SK-N-MC (cell line): Measurements from ENCODE around the gene CHST14.

ENCODE experiments used
- DNase-seq: peaks from one replicate; pipeline ENCODE4 v3.0.0-alpha.2; 2011; ENCODE audit warnings: low read depth, low spot score
- H3K27ac ChIP-seq: fragments of 200-600 bp; sonication (generic); 2 replicates; pipeline ENCODE4 v1.5.1; 2016; ENCODE audit warnings: mixed run types
- H3K36me3 ChIP-seq: fragments of 200-600 bp; sonication (generic); 2 replicates; pipeline ENCODE4 v1.6.1; 2017; ENCODE audit warnings: antibody characterized with exemption, low read length, mixed read lengths; ENCODE audit not compliant: insufficient read depth
- H3K4me3 ChIP-seq: fragments of 200-600 bp; sonication (generic); 2 replicates; pipeline ENCODE4 v1.5.1; 2016
- H3K9ac ChIP-seq: fragments of 200-600 bp; sonication (generic); 2 replicates; pipeline ENCODE4 v1.8.0; 2017; ENCODE audit warnings: mixed run types, mixed read lengths; ENCODE audit not compliant: insufficient read length
- H3K9me3 ChIP-seq: fragments of 200-600 bp; sonication (generic); 2 replicates; pipeline ENCODE4 v1.6.1; 2017; ENCODE audit warnings: low read depth, mild to moderate bottlenecking, antibody characterized with exemption, low read length, moderate library complexity, mixed read lengths
- EZH2 ChIP-seq: fragments of 200-600 bp; sonication (generic); IDR thresholded peaks from one replicate; pipeline ENCODE4 v1.6.1; 2017; ENCODE audit warnings: antibody characterized with exemption
- FOXP2 ChIP-seq: optimal IDR thresholded peaks from 2 replicates; pipeline ENCODE3; 2011; ENCODE audit warnings: mild to moderate bottlenecking, moderate library complexity; ENCODE audit not compliant: insufficient read depth; ENCODE audit errors: extremely low read length, control extremely low read depth
- POLR2AphosphoS5 ChIP-seq: IDR thresholded peaks from 2 replicates; pipeline ENCODE4 v1.6.1; 2012; ENCODE audit warnings: mild to moderate bottlenecking, low read depth, low read length, borderline replicate concordance

Gene CHST14

DNA sequence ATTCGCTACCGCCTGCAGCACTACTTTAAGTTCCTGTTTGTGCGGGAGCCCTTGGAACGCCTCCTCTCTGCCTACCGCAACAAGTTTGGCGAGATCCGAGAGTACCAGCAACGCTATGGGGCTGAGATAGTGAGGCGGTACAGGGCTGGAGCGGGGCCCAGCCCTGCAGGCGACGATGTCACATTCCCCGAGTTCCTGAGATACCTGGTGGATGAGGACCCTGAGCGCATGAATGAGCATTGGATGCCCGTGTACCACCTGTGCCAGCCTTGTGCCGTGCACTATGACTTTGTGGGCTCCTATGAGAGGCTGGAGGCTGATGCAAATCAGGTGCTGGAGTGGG lies 995 bp downstream of the CHST14 start:
- H3K9me3 ChIP-seq, result no peaks in the 10 kb centered on the region
- no peak for DNase-seq
- H3K27ac ChIP-seq, result no peak overlapping the region
- no peak for TF ChIP-seq POLR2AphosphoS5
- TF ChIP-seq FOXP2, result no peak
- no peaks in the 10 kb centered on the region; the same call in 1 of the 2 replicates for H3K36me3 ChIP-seq
- peak overlapping the region; percentile 70 for H3K4me3 ChIP-seq
- peak overlapping the region; percentile 69 for H3K9ac ChIP-seq

DNA sequence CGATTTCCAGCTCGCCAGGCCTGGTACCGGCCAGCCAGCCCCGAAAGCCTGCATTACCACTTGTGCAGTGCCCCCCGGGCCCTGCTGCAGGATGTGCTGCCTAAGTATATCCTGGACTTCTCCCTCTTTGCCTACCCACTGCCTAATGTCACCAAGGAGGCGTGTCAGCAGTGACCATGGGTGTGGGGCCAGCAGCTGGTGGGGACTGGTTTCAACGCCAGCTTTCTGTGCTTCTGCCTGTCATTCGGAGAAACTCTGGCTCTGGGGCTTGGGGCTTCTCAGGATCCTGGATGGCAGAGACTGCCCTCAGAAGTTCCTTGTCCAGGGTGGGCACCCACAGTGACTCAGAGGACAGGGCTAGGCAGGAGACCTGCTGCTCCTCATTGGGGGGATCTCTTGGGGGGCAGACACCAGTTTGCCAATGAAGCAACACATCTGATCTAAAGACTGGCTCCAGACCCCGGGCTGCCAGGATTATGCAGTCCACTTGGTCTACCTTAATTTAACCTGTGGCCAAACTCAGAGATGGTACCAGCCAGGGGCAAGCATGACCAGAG lies 1.5 kb downstream of the CHST14 start:
- Histone ChIP-seq H3K27ac (no peak overlapping the region), H3K36me3 (no peaks in the 10 kb centered on the region; the same call in 1 of the 2 replicates), H3K4me3 (no peak overlapping the region), H3K9ac (no peak overlapping the region), H3K9me3 (no peaks in the 10 kb centered on the region)
- TF ChIP-seq EZH2, result no peak
- no peak for TF ChIP-seq POLR2AphosphoS5
- no peak for TF ChIP-seq FOXP2
- DNase-seq, result no peak

DNA sequence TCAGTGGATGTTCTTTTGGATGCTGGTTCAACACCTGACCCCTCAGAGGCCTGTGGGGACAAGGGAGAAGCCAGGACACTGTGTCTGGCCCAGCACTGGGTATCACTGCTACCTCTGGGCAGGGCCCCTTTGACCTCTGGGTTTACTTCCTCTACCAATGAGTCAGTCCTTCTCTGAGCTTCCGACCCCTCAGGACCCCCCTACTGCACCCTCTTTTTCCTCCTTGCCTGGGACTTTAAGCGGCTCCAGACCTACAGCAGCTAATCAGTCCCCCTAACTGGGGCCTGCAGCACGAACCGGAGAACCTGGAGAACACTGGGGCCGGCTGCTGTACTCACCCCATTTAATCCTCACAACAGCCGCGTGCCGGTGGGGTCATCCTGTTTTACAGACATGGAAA lies 3.8 kb downstream of the CHST14 start:
- H3K27ac ChIP-seq, result no peak overlapping the region
- no peak for DNase-seq
- no peaks in the 10 kb centered on the region for H3K36me3 ChIP-seq
- H3K9ac ChIP-seq, result no peak overlapping the region
- TF ChIP-seq EZH2, result no peak
- no peak for TF ChIP-seq FOXP2
- TF ChIP-seq POLR2AphosphoS5, result no peak
- no peak overlapping the region for H3K4me3 ChIP-seq
- H3K9me3 ChIP-seq, result no peaks in the 10 kb centered on the region

DNA sequence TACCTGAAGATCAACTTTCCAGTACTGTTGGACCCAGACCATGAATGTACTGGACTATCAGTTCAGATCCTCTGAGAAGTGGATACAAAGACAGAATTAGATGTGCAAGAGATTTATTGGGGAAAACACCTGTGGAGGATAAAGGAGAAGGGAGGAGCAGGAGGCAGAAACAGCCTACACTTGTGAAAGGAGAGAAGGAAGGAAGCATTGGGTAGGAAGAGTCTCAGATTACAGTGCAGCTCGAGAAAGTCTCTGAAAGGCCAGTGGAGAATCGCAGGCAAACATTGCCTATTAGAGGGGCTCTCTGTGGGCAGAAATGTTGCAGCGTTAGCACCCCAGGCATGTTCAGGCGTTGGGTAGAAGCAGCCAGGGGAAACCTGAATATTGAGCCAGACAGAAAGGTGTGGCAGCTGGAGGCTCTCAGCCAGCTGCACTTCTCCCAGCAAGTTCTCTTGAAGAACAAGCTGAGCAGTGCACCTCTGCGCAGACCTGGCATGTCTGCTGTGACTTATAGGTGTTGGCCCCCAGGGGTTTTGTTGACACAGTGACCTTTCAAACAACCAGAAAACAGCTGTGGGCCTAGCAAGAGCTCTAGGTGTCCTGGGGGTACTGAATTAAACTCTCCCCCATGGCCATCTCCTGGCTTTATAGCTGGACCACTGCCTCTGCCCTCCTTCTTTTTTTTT lies 7.0 kb downstream of the CHST14 start:
- no peak for DNase-seq
- no peak overlapping the region for H3K27ac ChIP-seq
- TF ChIP-seq EZH2, result no peak
- TF ChIP-seq FOXP2, result no peak
- TF ChIP-seq POLR2AphosphoS5, result no peak
- H3K36me3 ChIP-seq, result no peaks in the 10 kb centered on the region
- no peak overlapping the region for H3K9ac ChIP-seq
- H3K9me3 ChIP-seq, result no peaks in the 10 kb centered on the region
- H3K4me3 ChIP-seq, result no peak overlapping the region

DNA sequence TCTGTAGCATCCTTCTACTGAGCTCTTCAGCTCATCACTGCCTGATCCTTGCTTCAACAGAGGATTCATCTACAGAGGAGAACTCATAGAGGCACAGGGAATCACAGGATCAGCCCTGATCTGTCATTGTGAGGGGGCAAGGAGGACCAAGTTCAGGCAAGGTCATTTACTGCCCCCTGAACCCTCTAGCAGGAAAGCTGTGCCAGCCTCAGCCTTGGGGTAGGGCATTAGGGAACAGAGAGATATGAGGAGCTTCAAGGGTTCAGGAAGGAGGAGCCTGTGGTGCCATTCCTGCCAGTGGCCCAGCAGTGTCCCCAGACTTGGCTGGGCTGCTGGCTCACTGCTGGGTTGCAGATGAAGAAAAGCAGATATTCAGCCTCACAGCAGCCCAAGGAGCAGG lies 8.2 kb downstream of the CHST14 start:
- no peak for TF ChIP-seq EZH2
- no peak for TF ChIP-seq POLR2AphosphoS5
- no peak for TF ChIP-seq FOXP2
- Histone ChIP-seq H3K27ac (no peak overlapping the region), H3K4me3 (no peak overlapping the region), H3K36me3 (no peaks in the 10 kb centered on the region), H3K9me3 (no peaks in the 10 kb centered on the region), H3K9ac (no peak overlapping the region)
- no peak for DNase-seq

DNA sequence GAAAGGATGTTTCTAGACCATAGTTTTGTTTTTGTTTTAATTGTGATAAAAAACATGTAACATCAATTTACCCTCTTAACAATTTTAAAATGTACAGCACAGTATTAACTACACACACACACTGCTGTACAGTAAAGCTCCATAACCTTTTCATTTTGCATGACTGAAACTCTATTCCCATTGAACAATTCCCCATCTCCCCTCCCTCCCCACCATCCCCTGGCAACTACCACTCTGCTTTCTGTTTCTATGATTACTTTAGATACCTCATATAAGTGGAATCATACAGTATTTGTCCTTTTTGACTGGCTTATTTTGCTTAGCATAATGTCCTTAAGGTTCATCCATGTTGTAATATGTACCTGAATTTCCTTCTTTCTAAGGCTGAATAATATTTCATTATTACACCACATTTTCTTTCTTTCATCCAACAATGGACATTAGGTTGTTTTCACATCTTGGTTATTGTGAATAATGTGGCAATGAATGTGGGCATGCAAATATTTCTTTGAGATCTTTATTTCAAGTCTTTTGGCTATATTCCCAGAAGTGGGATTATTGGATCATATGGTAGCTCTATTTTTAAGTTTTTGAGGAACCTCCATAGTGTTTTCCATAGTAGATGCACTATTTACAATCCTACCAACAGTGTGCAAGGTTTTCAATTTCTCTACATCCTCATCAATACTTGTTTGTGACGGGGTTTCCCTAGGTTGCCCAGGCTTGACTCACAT lies 10.7 kb downstream of the CHST14 start:
- H3K4me3 ChIP-seq, result no peak overlapping the region
- no peak overlapping the region for H3K9ac ChIP-seq
- H3K9me3 ChIP-seq, result no peaks in the 10 kb centered on the region
- H3K27ac ChIP-seq, result peak overlapping the region; percentile 4; the same call in 1 of the 2 replicates
- no peaks in the 10 kb centered on the region for H3K36me3 ChIP-seq
- no peak for TF ChIP-seq POLR2AphosphoS5
- TF ChIP-seq EZH2, result no peak
- TF ChIP-seq FOXP2, result no peak
- peak; percentile 8 for DNase-seq

DNA sequence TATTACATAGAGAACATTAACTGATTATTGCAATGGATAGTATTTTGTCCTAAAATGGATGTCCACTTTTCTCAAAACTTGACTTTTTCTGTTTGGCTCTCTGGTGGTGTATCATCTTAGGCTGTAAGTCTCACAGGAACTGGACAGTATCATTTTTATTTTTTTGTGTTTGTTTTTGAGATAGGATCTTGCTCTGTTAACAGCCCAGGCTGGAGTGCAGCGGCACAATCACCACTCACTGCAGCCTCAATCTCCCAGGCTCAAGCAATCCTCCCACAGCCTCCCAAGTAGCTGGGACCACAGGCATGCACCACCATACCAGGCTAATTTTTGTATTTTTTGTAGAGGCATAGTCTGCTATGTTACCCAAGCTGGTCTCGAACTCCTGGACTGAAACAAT lies 13.1 kb downstream of the CHST14 start:
- H3K9me3 ChIP-seq, result no peaks in the 10 kb centered on the region
- TF ChIP-seq FOXP2, result no peak
- no peak for TF ChIP-seq POLR2AphosphoS5
- TF ChIP-seq EZH2, result no peak
- H3K27ac ChIP-seq, result no peak overlapping the region
- H3K4me3 ChIP-seq, result no peak overlapping the region
- no peak for DNase-seq
- no peaks in the 10 kb centered on the region for H3K36me3 ChIP-seq
- H3K9ac ChIP-seq, result no peak overlapping the region

DNA sequence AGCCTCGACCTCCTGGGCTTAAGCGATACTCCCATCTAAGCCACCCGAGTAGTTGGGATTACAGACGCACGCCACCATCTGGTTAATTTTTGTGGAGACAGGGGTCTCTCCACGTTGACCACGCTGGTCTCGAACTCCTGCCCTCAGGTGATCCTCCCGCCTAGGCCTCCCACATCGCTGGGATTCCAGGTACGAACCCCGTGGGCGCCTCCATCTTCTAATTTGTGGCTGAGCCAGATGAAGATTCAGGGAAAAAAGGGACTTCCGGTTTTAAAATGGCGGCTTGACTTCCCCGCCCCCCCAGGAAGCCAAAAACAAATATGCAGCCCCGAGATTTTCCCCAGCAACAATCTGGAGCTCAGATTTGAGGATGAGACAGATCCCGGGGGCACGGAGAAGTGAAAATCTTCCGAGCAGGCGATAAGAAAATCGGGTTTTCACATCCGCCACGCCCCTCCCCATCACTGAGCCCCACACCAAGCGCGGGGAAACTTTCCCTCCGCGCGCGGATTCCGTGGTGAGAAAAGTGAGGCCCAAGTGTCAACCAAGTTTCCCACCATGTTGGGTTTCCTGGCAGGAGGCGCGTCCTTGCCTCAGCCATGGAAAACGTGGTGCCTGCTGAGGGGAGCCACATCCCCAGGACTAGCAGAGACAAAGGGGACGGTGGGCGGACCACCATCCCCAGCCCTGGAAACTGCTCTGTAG lies 15.4 kb downstream of the CHST14 start:
- TF ChIP-seq FOXP2 (no peak), EZH2 (no peak), POLR2AphosphoS5 (no peak)
- H3K27ac ChIP-seq, result no peak overlapping the region
- no peak overlapping the region for H3K9ac ChIP-seq
- no peak for DNase-seq
- H3K9me3 ChIP-seq, result no peaks in the 10 kb centered on the region
- no peak overlapping the region for H3K4me3 ChIP-seq
- no peaks in the 10 kb centered on the region for H3K36me3 ChIP-seq
